ENCODE data around the gene NRP2. TPM values are rescaled to one million over a fixed set of nuclear protein-coding genes. Genes with fewer than 3 reads are reported as not detected.

The NRP2 gene
- total RNA-seq, 2 donors from 2014 or later, result 69.7 to 92.4 TPM

GRCh38 chr2:205748639-205749038 is 66.3 kb downstream of the NRP2 start:
- no peak overlapping the region for H3K27ac ChIP-seq (ENCODE audit: low read depth, low read length)
- peak; percentile 63 for DNase-seq
- H3K4me3 ChIP-seq (ENCODE audit: low read length), result no peak overlapping the region
- H3K4me1 ChIP-seq (ENCODE audit: control insufficient read depth, insufficient read depth, low read length), result no peaks in the 10 kb centered on the region
- Mint-ChIP-seq H3K27ac (peak overlapping the region; percentile 8), H3K36me3 (ENCODE audit: low read depth) (peaks cover 77% of the 10 kb centered on the region), H3K9me3 (no peaks in the 10 kb centered on the region), H3K4me1 (peaks cover 11% of the 10 kb centered on the region), H3K4me3 (no peak overlapping the region), H3K27me3 (ENCODE audit: insufficient read depth) (no peaks in the 10 kb centered on the region)
- no peak for TF ChIP-seq CTCF (conservative IDR thresholded peaks at IDR 0.05)
- no peak overlapping the region for H3K9ac ChIP-seq (ENCODE audit: extremely low read depth, low read length, poor library complexity, severe bottlenecking)
- H3K36me3 ChIP-seq (ENCODE audit: control insufficient read depth, insufficient read depth, low read length), result peaks cover 74% of the 10 kb centered on the region
- WGBS, 2 experiments (ENCODE audit: insufficient coverage in 1 of 2, insufficient read length in 1 of 2), result 85 to 89% methylated on average over 1 to 2 of the region's 2 CpGs
- H3K27me3 ChIP-seq (ENCODE audit: control insufficient read depth, insufficient read depth, low read length, poor library complexity, severe bottlenecking), result no peaks in the 10 kb centered on the region
- H3K9me3 ChIP-seq (ENCODE audit: control insufficient read depth, low read length), result no peaks in the 10 kb centered on the region

- Mint-ChIP-seq H3K9me3 (no peaks in the 10 kb centered on the region), H3K36me3 (ENCODE audit: low read depth) (peaks cover 76% of the 10 kb centered on the region), H3K4me1 (peaks cover 11% of the 10 kb centered on the region), H3K4me3 (no peak overlapping the region), H3K27me3 (ENCODE audit: insufficient read depth) (no peaks in the 10 kb centered on the region), H3K27ac (peak overlapping the region; percentile 8)
- no peak overlapping the region for H3K9ac ChIP-seq (ENCODE audit: extremely low read depth, low read length, poor library complexity, severe bottlenecking)
- TF ChIP-seq CTCF (conservative IDR thresholded peaks at IDR 0.05), result no peak
- no peaks in the 10 kb centered on the region for H3K4me1 ChIP-seq (ENCODE audit: control insufficient read depth, insufficient read depth, low read length)
- H3K9me3 ChIP-seq (ENCODE audit: control insufficient read depth, low read length), result no peaks in the 10 kb centered on the region
- no peak overlapping the region for H3K4me3 ChIP-seq (ENCODE audit: low read length)
- no peaks in the 10 kb centered on the region for H3K27me3 ChIP-seq (ENCODE audit: control insufficient read depth, insufficient read depth, low read length, poor library complexity, severe bottlenecking)
- H3K36me3 ChIP-seq (ENCODE audit: control insufficient read depth, insufficient read depth, low read length), result peaks cover 72% of the 10 kb centered on the region
- no peak for DNase-seq
- H3K27ac ChIP-seq (ENCODE audit: low read depth, low read length), result no peak overlapping the region
- WGBS, 2 experiments (ENCODE audit: insufficient coverage in 1 of 2, insufficient read length in 1 of 2), result 91 to 92% methylated on average over 5 to 6 of the region's 6 CpGs
Observed at GRCh38 chr2:205749078-205749477, 66.8 kb downstream of the NRP2 start.

GRCh38 chr2:205750797-205751196 is 68.5 kb downstream of the NRP2 start:
- Histone ChIP-seq H3K9me3 (ENCODE audit: control insufficient read depth, low read length) (no peaks in the 10 kb centered on the region), H3K4me3 (ENCODE audit: low read length) (no peak overlapping the region), H3K27me3 (ENCODE audit: control insufficient read depth, insufficient read depth, low read length, poor library complexity, severe bottlenecking) (no peaks in the 10 kb centered on the region), H3K4me1 (ENCODE audit: control insufficient read depth, insufficient read depth, low read length) (no peaks in the 10 kb centered on the region), H3K9ac (ENCODE audit: extremely low read depth, low read length, poor library complexity, severe bottlenecking) (no peak overlapping the region), H3K36me3 (ENCODE audit: control insufficient read depth, insufficient read depth, low read length) (peaks cover 65% of the 10 kb centered on the region), H3K27ac (ENCODE audit: low read depth, low read length) (no peak overlapping the region)
- WGBS, 2 experiments (ENCODE audit: insufficient coverage in 1 of 2, insufficient read length in 1 of 2), result 89 to 94% methylated on average over 2 to 3 of the region's 3 CpGs
- H3K36me3 Mint-ChIP-seq (ENCODE audit: low read depth), result peaks cover 69% of the 10 kb centered on the region
- H3K4me1 Mint-ChIP-seq, result peaks cover 14% of the 10 kb centered on the region
- no peaks in the 10 kb centered on the region for H3K9me3 Mint-ChIP-seq
- no peaks in the 10 kb centered on the region for H3K27me3 Mint-ChIP-seq (ENCODE audit: insufficient read depth)
- DNase-seq, result no peak
- no peak overlapping the region for H3K4me3 Mint-ChIP-seq
- no peak overlapping the region for H3K27ac Mint-ChIP-seq
- TF ChIP-seq CTCF (conservative IDR thresholded peaks at IDR 0.05), result no peak

Measured in endodermal cell (in vitro differentiated cells).